CD8-positive, alpha-beta memory T cell (primary cell): ENCODE measurements around the gene TUT4. TPM values are rescaled to one million over a fixed set of nuclear protein-coding genes. Genes with fewer than 3 reads are reported as not detected.

Source experiments
- CTCF ChIA-PET: fragments of 350-600 bp; sonication (Branson Sonifier 250); formaldehyde crosslinking; loops from one replicate; lab custom pipeline; 2021; ENCODE audit warnings: antibody characterized with exemption; lab: Charles Lee
- POLR2A ChIA-PET: fragments of 350-600 bp; sonication (Branson Sonifier 250); formaldehyde crosslinking; loops from one replicate; lab custom pipeline; 2021; ENCODE audit warnings: antibody characterized with exemption; lab: Charles Lee
- DNase-seq, 5 donors: peaks; one replicate each; pipeline versions ENCODE4 v3.0.0 to v3.0.0-alpha.2; 2020 to 2022; ENCODE audit warnings: mixed read lengths in 1 of 5
- H3K27ac ChIP-seq: one replicate; pipeline ENCODE4 v1.7.0; 2013; ENCODE audit warnings: low read depth, mild to moderate bottlenecking, low read length, moderate library complexity
- H3K27me3 ChIP-seq: 2 replicates; pipeline ENCODE4 v1.7.0; 2013; ENCODE audit warnings: low read length, mild to moderate bottlenecking; ENCODE audit not compliant: insufficient read depth, poor library complexity, severe bottlenecking
- H3K36me3 ChIP-seq: 2 replicates; pipeline ENCODE4 v1.7.0; 2013; ENCODE audit warnings: mild to moderate bottlenecking, low read length, moderate library complexity; ENCODE audit not compliant: insufficient read depth
- H3K4me1 ChIP-seq: 2 replicates; pipeline ENCODE4 v1.7.0; 2013; ENCODE audit warnings: mild to moderate bottlenecking, low read length, moderate library complexity; ENCODE audit not compliant: insufficient read depth
- H3K4me3 ChIP-seq: 2 replicates; pipeline ENCODE4 v1.7.0; 2013; ENCODE audit warnings: mild to moderate bottlenecking, low read length
- H3K9me3 ChIP-seq: 2 replicates; pipeline ENCODE4 v1.7.0; 2013; ENCODE audit warnings: mild to moderate bottlenecking, low read length
- H3K27ac Mint-ChIP-seq, 8 donors: one replicate each; pipeline ENCODE4 v1.8.0; 2020 to 2021; ENCODE audit warnings: mixed read lengths in 8 of 8, mild to moderate bottlenecking in 6 of 8, inconsistent platforms in 3 of 8, moderate library complexity in 3 of 8
- H3K27me3 Mint-ChIP-seq, 2 donors: one replicate each; pipeline ENCODE4 v1.8.0; 2020 to 2021; ENCODE audit warnings: mixed read lengths in 2 of 2, mild to moderate bottlenecking in 1 of 2, moderate library complexity in 1 of 2
- H3K36me3 Mint-ChIP-seq, 3 donors: one replicate each; pipeline ENCODE4 v1.8.0; 2020 to 2021; ENCODE audit warnings: mixed read lengths in 3 of 3, inconsistent platforms in 1 of 3, mild to moderate bottlenecking in 1 of 3
- H3K4me1 Mint-ChIP-seq, 3 donors: one replicate each; pipeline ENCODE4 v1.8.0; 2020 to 2021; ENCODE audit warnings: mixed read lengths in 3 of 3, inconsistent platforms in 1 of 3, mild to moderate bottlenecking in 1 of 3
- H3K4me3 Mint-ChIP-seq, 7 donors: one replicate each; pipeline ENCODE4 v1.8.0; 2020 to 2021; ENCODE audit warnings: mixed read lengths in 7 of 7, mild to moderate bottlenecking in 6 of 7, moderate library complexity in 4 of 7, inconsistent platforms in 2 of 7
- H3K9me3 Mint-ChIP-seq, 5 donors: one replicate each; pipeline ENCODE4 v1.8.0; 2020 to 2022; ENCODE audit warnings: mixed read lengths in 5 of 5, mild to moderate bottlenecking in 3 of 5, moderate library complexity in 2 of 5, inconsistent platforms in 1 of 5
- polyA plus RNA-seq: library from polyadenylated mRNA; unstranded; fragments of 300-500 nt; fragmentation: Illumina TruSeq; gene quantifications from one replicate; pipeline ENCODE4 v1.2.3, GENCODE V29; 2021
- total RNA-seq, 2 experiments: library from RNA; stranded (reverse); gene quantifications; one replicate each; pipeline ENCODE4 v1.2.3, GENCODE V29; 2021

TUT4 gene
- total and polyA plus RNA-seq, 3 experiments from 2014 or later = 40.1 to 63.1 (median 54.1) TPM

GRCh38 chr1:52506349-52506748 is 46.5 kb downstream of the TUT4 start:
- Mint-ChIP-seq H3K4me1 (peaks cover 16 to 33% (median 26%) of the 10 kb centered on the region in 3 donors), H3K27ac (no peak overlapping the region), H3K36me3 (peaks cover 12 to 72% (median 33%) of the 10 kb centered on the region in 3 donors), H3K9me3 (no peaks in the 10 kb centered on the region), H3K27me3 (no peaks in the 10 kb centered on the region), H3K4me3 (no peak overlapping the region)
- no peaks in the 10 kb centered on the region for H3K36me3 ChIP-seq
- H3K9me3 ChIP-seq = no peaks in the 10 kb centered on the region
- no peak for DNase-seq
- no peak overlapping the region for H3K27ac ChIP-seq
- POLR2A ChIA-PET = no interaction called here
- CTCF ChIA-PET = interaction anchor here (0.8 kb wide), 1 partner anchor 18 kb away, joined by 4 read pairs; no protein-coding TSS in a partner anchor
- H3K4me1 ChIP-seq = no peaks in the 10 kb centered on the region
- no peaks in the 10 kb centered on the region for H3K27me3 ChIP-seq
- no peak overlapping the region for H3K4me3 ChIP-seq

- no peaks in the 10 kb centered on the region for H3K27me3 Mint-ChIP-seq
- H3K27ac Mint-ChIP-seq = peak overlapping the region in 2 of 8 donors; percentile 10 to 82
- no peak for DNase-seq
- H3K4me3 Mint-ChIP-seq = no peak overlapping the region
- Histone ChIP-seq H3K27me3 (no peaks in the 10 kb centered on the region), H3K27ac (no peak overlapping the region), H3K4me3 (no peak overlapping the region), H3K36me3 (no peaks in the 10 kb centered on the region), H3K4me1 (no peaks in the 10 kb centered on the region), H3K9me3 (no peaks in the 10 kb centered on the region)
- H3K4me1 Mint-ChIP-seq = peaks cover 18 to 32% (median 21%) of the 10 kb centered on the region in 3 donors
- no peaks in the 10 kb centered on the region for H3K9me3 Mint-ChIP-seq
- CTCF ChIA-PET = no interaction called here
- POLR2A ChIA-PET = no interaction called here
- peaks cover 12 to 60% (median 30%) of the 10 kb centered on the region in 3 donors for H3K36me3 Mint-ChIP-seq
These were observed 48.2 kb downstream of the TUT4 start for GRCh38 chr1:52504720-52505119.

GRCh38 chr1:52503706-52504105 is 49.2 kb downstream of the TUT4 start:
- Mint-ChIP-seq H3K36me3 (peaks cover 12 to 56% (median 28%) of the 10 kb centered on the region in 3 donors), H3K4me1 (peaks cover 14 to 35% (median 21%) of the 10 kb centered on the region in 3 donors), H3K9me3 (no peaks in the 10 kb centered on the region), H3K27ac (peak overlapping the region in 3 of 8 donors; percentile 32 to 75 (median 43)), H3K4me3 (no peak overlapping the region), H3K27me3 (no peaks in the 10 kb centered on the region)
- ChIA-PET POLR2A (no interaction called here), CTCF (no interaction called here)
- H3K36me3 ChIP-seq = no peaks in the 10 kb centered on the region
- H3K27ac ChIP-seq = no peak overlapping the region
- no peaks in the 10 kb centered on the region for H3K9me3 ChIP-seq
- no peaks in the 10 kb centered on the region for H3K27me3 ChIP-seq
- DNase-seq = no peak
- no peak overlapping the region for H3K4me3 ChIP-seq
- H3K4me1 ChIP-seq = no peaks in the 10 kb centered on the region

- H3K27me3 Mint-ChIP-seq = no peaks in the 10 kb centered on the region
- Histone ChIP-seq H3K27ac (no peak overlapping the region), H3K4me3 (no peak overlapping the region), H3K4me1 (no peaks in the 10 kb centered on the region), H3K36me3 (no peaks in the 10 kb centered on the region), H3K27me3 (no peaks in the 10 kb centered on the region), H3K9me3 (no peaks in the 10 kb centered on the region)
- no peaks in the 10 kb centered on the region for H3K9me3 Mint-ChIP-seq
- ChIA-PET CTCF (no interaction called here), POLR2A (no interaction called here)
- peaks cover 12 to 53% (median 25%) of the 10 kb centered on the region in 3 donors for H3K36me3 Mint-ChIP-seq
- no peak overlapping the region for H3K4me3 Mint-ChIP-seq
- H3K4me1 Mint-ChIP-seq = peaks cover 16 to 35% (median 23%) of the 10 kb centered on the region in 3 donors
- no peak for DNase-seq
- peak overlapping the region in 4 of 8 donors; percentile 4 to 85 (median 20) for H3K27ac Mint-ChIP-seq
These were observed 50.1 kb downstream of the TUT4 start for GRCh38 chr1:52502789-52503188.

- peaks cover 0 to 9% (median 2%) of the 10 kb centered on the region in 3 donors for H3K4me1 Mint-ChIP-seq
- DNase-seq = no peak
- no peaks in the 10 kb centered on the region for H3K9me3 Mint-ChIP-seq
- Histone ChIP-seq H3K27me3 (no peaks in the 10 kb centered on the region), H3K4me1 (no peaks in the 10 kb centered on the region), H3K4me3 (no peak overlapping the region), H3K9me3 (no peaks in the 10 kb centered on the region), H3K36me3 (no peaks in the 10 kb centered on the region), H3K27ac (no peak overlapping the region)
- ChIA-PET CTCF (no interaction called here), POLR2A (no interaction called here)
- H3K27me3 Mint-ChIP-seq = no peaks in the 10 kb centered on the region
- no peak overlapping the region for H3K4me3 Mint-ChIP-seq
- peak overlapping the region in 4 of 8 donors; percentile 19 to 96 (median 56) for H3K27ac Mint-ChIP-seq
- H3K36me3 Mint-ChIP-seq = peaks cover 8 to 64% (median 9%) of the 10 kb centered on the region in 3 donors
These were observed 65.3 kb downstream of the TUT4 start for GRCh38 chr1:52487632-52488031.

- Histone ChIP-seq H3K9me3 (no peaks in the 10 kb centered on the region), H3K27me3 (no peaks in the 10 kb centered on the region), H3K36me3 (peaks cover 5% of the 10 kb centered on the region), H3K27ac (no peak overlapping the region), H3K4me1 (no peaks in the 10 kb centered on the region), H3K4me3 (no peak overlapping the region)
- peaks cover under 1 to 38% (median 4%) of the 10 kb centered on the region in 3 donors for H3K36me3 Mint-ChIP-seq
- DNase-seq = no peak
- peaks cover 0 to 9% (median under 1%) of the 10 kb centered on the region in 3 donors for H3K4me1 Mint-ChIP-seq
- H3K27me3 Mint-ChIP-seq = no peaks in the 10 kb centered on the region
- no peak overlapping the region for H3K4me3 Mint-ChIP-seq
- POLR2A ChIA-PET = no interaction called here
- CTCF ChIA-PET = no interaction called here
- peak overlapping the region in 2 of 8 donors; percentile 7 to 41 for H3K27ac Mint-ChIP-seq
- H3K9me3 Mint-ChIP-seq = no peaks in the 10 kb centered on the region
These were observed 70.4 kb downstream of the TUT4 start for GRCh38 chr1:52482326-52483004.

GRCh38 chr1:52479076-52479475 is 73.8 kb downstream of the TUT4 start:
- Histone ChIP-seq H3K4me3 (no peak overlapping the region), H3K36me3 (peaks cover 12% of the 10 kb centered on the region), H3K4me1 (no peaks in the 10 kb centered on the region), H3K27me3 (no peaks in the 10 kb centered on the region), H3K9me3 (no peaks in the 10 kb centered on the region), H3K27ac (no peak overlapping the region)
- DNase-seq = no peak
- Mint-ChIP-seq H3K27me3 (no peaks in the 10 kb centered on the region), H3K4me1 (peaks cover 0 to 11% (median 7%) of the 10 kb centered on the region in 3 donors), H3K36me3 (peaks cover 6 to 40% (median 7%) of the 10 kb centered on the region in 3 donors), H3K4me3 (no peak overlapping the region), H3K27ac (no peak overlapping the region), H3K9me3 (no peaks in the 10 kb centered on the region)
- ChIA-PET CTCF (no interaction called here), POLR2A (no interaction called here)

GRCh38 chr1:52477876-52478275 is 75.0 kb downstream of the TUT4 start:
- no peak for DNase-seq
- ChIA-PET POLR2A (no interaction called here), CTCF (no interaction called here)
- Mint-ChIP-seq H3K36me3 (peaks cover 6 to 46% (median 7%) of the 10 kb centered on the region in 3 donors), H3K4me1 (peaks cover 0 to 18% (median 11%) of the 10 kb centered on the region in 3 donors), H3K27ac (no peak overlapping the region), H3K9me3 (no peaks in the 10 kb centered on the region), H3K4me3 (no peak overlapping the region), H3K27me3 (no peaks in the 10 kb centered on the region)
- no peaks in the 10 kb centered on the region for H3K4me1 ChIP-seq
- H3K4me3 ChIP-seq = no peak overlapping the region
- H3K9me3 ChIP-seq = no peaks in the 10 kb centered on the region
- H3K36me3 ChIP-seq = peaks cover 12% of the 10 kb centered on the region
- H3K27me3 ChIP-seq = no peaks in the 10 kb centered on the region
- no peak overlapping the region for H3K27ac ChIP-seq
